ENCODE data around the gene EEIG2.
"Not testable (repeated sequence)": the region's sequence is repeated elsewhere in the genome, so short reads cannot be mapped to it uniquely, and the experiment has no call there.

EEIG2 gene

DNA sequence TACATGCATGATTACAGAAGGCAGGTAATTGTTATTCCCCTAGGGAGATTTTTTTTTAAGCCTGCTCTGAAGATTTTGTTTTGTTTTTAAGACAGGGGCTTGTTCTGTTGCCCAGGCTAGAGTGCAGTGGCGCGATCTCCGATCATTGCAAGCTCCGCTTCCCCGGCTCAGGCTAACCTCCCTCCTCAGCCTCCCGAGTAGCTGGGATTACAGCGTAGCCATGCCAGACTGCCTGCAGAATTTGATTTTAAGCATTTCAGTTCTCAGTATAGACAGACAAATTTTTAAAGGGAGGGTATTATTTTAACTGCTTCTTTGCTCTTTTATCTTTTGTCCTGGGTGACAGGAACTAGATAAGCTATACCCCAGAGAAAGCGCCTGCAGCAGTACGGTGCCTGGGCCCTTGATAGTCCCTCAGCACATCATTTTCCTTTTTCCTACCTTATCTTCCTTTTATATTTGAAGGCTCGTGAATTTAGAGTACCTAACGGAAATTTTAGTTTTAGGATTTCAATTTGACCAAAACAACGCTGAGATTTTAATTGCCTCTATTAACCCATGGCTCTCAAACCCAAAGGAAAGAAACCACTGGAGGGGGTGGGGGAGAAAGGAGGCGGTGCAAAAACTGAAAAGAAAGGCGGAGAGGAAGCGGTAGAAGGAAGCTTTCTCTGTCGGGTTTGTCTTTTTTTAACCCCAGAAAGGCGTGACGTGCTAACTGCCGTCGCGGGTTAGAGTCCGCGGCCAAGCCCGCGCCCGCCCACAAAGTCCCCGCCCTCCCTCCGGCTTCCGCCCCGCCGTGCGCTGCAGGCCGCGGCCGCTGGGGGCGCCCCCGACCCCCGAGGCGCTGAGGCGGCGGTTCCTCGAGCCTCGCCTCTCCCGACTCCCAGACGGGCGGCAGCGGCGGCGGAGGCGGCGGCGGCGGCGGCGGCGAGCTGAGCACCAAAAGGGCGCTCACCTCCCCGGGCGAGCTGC lies at the start of gene EEIG2:
Gene EEIG2 (plus strand): TSS at position 886 of the 972 bp plus-strand sequence. CDS start 329 bp downstream, outside the sequence.
- TF ChIP-seq, protein P1, sequence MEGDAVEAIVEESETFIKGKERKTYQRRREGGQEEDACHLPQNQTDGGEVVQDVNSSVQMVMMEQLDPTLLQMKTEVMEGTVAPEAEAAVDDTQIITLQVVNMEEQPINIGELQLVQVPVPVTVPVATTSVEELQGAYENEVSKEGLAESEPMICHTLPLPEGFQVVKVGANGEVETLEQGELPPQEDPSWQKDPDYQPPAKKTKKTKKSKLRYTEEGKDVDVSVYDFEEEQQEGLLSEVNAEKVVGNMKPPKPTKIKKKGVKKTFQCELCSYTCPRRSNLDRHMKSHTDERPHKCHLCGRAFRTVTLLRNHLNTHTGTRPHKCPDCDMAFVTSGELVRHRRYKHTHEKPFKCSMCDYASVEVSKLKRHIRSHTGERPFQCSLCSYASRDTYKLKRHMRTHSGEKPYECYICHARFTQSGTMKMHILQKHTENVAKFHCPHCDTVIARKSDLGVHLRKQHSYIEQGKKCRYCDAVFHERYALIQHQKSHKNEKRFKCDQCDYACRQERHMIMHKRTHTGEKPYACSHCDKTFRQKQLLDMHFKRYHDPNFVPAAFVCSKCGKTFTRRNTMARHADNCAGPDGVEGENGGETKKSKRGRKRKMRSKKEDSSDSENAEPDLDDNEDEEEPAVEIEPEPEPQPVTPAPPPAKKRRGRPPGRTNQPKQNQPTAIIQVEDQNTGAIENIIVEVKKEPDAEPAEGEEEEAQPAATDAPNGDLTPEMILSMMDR (IDR thresholded peaks at IDR 0.05; ENCODE audit: control extremely low read depth, extremely low read depth, low read depth, missing control alignments) = peak; percentile 86
- DNase-seq (ENCODE audit: extremely low spot score) = peak; percentile 91
- ChIA-PET POLR2A (interaction anchor here (1.1 kb wide), 1 partner anchor 8 kb away, joined by 3 read pairs; no protein-coding TSS in a partner anchor), CTCF (interaction anchor here (0.7 to 8.4 kb wide), 30 partner anchors 8 to 778 kb away, joined by 3 to 179 read pairs (median 8); partner anchors contain the start of gene PRPF38B)

DNA sequence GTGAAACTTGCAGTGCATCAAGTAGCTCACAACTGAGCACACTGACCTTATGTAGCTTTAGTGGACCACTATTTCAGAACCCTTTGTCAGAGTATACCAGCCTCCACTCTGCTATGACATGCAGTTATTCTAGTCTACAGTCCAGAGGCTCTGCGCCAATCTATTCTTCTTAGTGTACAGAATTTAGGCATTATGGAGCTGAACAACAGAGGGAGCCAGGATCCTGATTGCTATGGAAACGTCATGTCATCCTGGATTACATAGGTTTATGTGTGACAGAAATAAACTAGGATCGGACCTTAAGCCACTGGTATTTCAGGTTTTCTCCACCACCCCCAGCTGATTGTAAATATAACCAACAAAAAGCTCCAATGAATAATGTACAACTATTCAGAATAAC lies 48.1 kb upstream of the EEIG2 start:
- ChIA-PET CTCF (interaction anchor here (0.9 to 10.8 kb wide), 13 partner anchors 8 to 600 kb away, joined by 3 to 179 read pairs (median 5); partner anchors contain the start of genes EEIG2 and PRPF38B), POLR2A (no interaction called here)
- TF ChIP-seq, protein P1 (IDR thresholded peaks at IDR 0.05; ENCODE audit: control extremely low read depth, extremely low read depth, low read depth, missing control alignments) = no peak
- no peak for DNase-seq (ENCODE audit: extremely low spot score)

DNA sequence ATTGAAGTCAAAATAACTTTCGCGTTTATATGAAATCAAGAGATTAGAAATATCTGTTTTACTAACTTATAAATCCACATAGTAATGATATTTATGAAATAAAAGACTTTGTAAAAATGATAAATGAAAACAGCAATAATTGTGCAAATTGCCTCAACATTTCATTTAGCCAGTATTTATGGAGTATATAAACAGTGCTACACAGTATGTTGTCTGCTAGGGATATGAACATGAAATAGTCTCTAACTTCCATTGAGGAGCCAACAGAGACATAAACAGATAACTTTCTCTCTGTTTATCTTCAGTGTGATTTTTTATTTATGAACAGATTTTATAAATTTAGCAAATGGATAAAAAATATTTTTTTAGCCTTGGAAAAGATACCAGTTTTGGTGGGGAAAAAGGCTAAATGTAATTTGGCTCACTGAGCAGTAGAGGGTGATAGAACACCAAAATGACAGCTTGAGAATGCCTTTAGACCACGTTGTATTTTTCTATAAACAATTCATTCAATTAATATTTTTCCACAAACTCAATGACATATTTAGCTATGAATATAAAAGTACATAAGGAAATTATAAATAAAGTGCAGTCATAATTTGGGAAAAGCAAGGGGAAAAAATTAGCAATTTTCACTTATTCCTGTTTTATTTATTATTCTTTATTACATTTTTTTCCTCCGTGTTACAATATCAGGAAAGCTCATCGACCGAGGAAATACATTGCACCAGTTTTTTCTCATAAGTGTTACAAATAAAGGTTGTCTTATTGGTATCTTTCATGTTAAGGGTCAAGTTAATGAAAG lies 47.5 kb upstream of the EEIG2 start:
- no peak for DNase-seq (ENCODE audit: extremely low spot score)
- CTCF ChIA-PET = interaction anchor here (0.6 to 10.8 kb wide), 20 partner anchors 8 to 618 kb away, joined by 3 to 179 read pairs (median 4); partner anchors contain the start of genes EEIG2 and PRPF38B
- TF ChIP-seq, protein P1 (IDR thresholded peaks at IDR 0.05; ENCODE audit: control extremely low read depth, extremely low read depth, low read depth, missing control alignments) = peak; percentile 82
- POLR2A ChIA-PET = no interaction called here

DNA sequence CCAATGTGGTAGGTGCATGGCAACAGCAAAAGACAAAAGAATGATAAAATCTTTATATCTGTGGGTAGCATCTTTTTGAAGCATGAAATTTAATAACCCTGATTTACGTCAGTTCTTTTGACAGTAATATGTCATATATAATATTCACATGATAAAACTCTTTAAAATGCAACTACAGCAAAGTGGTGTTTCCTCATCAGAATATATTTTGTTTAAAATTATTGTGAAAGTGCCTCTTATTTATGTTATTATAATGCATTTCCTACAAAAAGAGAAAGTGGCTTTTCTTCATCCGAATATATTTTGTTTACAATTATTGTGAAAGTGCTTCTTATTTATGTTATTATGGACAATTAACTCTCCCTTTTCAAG lies 46.9 kb upstream of the EEIG2 start:
- CTCF ChIA-PET = interaction anchor here (0.6 to 10.8 kb wide), 17 partner anchors 9 to 617 kb away, joined by 3 to 179 read pairs (median 4); partner anchors contain the start of genes EEIG2 and PRPF38B
- no peak for DNase-seq (ENCODE audit: extremely low spot score)
- POLR2A ChIA-PET = no interaction called here
- TF ChIP-seq, protein P1 (IDR thresholded peaks at IDR 0.05; ENCODE audit: control extremely low read depth, extremely low read depth, low read depth, missing control alignments) = no peak

DNA sequence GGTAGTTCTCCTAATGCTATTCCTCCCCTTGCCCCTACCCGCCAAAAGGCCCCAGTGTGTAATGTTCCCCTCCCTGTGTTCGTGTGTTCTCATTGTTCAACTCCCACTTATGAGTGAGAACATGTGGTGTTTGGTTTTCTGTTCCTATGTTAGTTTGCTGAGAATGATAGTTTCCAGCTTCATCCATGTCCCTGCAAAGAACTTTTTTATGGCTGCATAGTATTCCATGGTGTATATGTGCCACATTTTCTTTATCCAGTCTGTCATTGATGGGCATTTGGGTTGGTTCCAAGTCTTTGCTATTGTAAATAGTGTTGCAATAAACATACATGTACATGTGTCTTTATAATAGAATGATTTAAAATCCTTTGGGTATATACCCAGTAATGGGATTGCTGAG lies 46.0 kb upstream of the EEIG2 start:
- POLR2A ChIA-PET; DNase-seq (ENCODE audit: extremely low spot score): not testable (repeated sequence)
- CTCF ChIA-PET = interaction anchor here (0.8 to 10.8 kb wide), 4 partner anchors 8 to 130 kb away, joined by 3 to 179 read pairs (median 7); partner anchors contain the start of gene EEIG2

DNA sequence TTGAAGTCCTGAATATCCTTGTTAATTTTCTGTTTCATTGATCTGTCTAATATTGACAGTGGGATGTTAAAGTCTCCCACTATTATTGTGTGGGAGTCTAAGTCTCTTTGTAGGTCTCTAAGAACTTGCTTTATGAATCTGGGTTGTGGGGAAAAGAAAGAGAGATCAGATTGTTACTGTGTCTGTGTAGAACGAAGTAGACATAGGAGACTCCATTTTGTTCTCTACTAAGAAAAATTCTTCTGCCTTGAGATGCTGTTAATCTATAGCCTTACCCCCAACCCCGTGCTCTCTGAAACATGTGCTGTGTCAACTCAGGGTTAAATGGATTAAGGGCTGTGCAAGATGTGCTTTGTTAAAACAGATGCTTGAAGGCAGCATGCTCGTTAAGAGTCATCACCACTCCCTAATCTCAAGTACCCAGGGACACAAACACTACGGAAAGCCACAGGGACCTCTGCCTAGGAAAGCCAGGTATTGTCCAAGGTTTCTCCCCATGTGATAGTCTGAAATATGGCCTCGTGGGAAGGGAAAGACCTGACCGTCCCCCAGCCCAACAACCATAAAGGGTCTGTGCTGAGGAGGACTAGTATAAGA lies 42.5 kb upstream of the EEIG2 start:
- POLR2A ChIA-PET; DNase-seq (ENCODE audit: extremely low spot score): not testable (repeated sequence)
- CTCF ChIA-PET = interaction anchor here (10.8 kb wide), 1 partner anchor 44 kb away, joined by 179 read pairs; the partner anchor contains the start of gene EEIG2

DNA sequence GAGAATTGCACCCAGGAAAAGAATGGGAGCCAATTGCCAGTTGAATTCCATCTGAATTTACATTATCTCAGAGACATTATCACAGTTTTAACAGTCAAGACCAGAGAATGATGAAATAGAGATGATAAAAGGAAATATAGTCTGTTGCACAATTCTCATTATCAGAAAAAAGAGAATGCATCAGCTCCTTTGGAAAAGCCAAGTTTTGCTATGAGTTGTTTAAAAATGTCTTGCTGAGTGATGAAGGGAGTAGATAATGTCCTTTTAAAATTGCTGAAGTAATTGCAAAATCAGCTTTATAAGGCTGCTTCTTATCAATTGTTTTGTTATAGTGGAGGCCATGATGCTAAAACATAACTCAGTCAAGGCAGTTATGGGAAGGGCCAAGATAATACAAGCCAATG lies 37.9 kb upstream of the EEIG2 start:
- TF ChIP-seq, protein P1 (IDR thresholded peaks at IDR 0.05; ENCODE audit: control extremely low read depth, extremely low read depth, low read depth, missing control alignments) = no peak
- ChIA-PET POLR2A (no interaction called here), CTCF (interaction anchor here (0.9 to 3.3 kb wide), 6 partner anchors 8 to 39 kb away, joined by 3 to 14 read pairs (median 4); partner anchors contain the start of gene EEIG2)
- no peak for DNase-seq (ENCODE audit: extremely low spot score)

Data from GM10248 (cell line).